Activated naive CD4-positive, alpha-beta T cell treated with anti-CD3 and anti-CD28 coated beads, Interleukin-2, amount 50 U/mL, for 24 hours (primary cell): ENCODE results near the gene ACY1.

Experiments used
- H3K27ac Mint-ChIP-seq: one replicate; pipeline ENCODE4 v1.8.0; 2021; ENCODE audit warnings: mild to moderate bottlenecking, mixed read lengths
- H3K27me3 Mint-ChIP-seq: one replicate; pipeline ENCODE4 v1.8.0; 2021; ENCODE audit warnings: mixed read lengths
- H3K36me3 Mint-ChIP-seq: one replicate; pipeline ENCODE4 v1.8.0; 2021; ENCODE audit warnings: mixed read lengths
- H3K4me1 Mint-ChIP-seq: one replicate; pipeline ENCODE4 v1.8.0; 2021; ENCODE audit warnings: mixed read lengths
- H3K4me3 Mint-ChIP-seq: one replicate; pipeline ENCODE4 v1.8.0; 2021; ENCODE audit warnings: mild to moderate bottlenecking, mixed read lengths
- H3K9me3 Mint-ChIP-seq: one replicate; pipeline ENCODE4 v1.8.0; 2021; ENCODE audit warnings: mixed read lengths

Gene ACY1

DNA sequence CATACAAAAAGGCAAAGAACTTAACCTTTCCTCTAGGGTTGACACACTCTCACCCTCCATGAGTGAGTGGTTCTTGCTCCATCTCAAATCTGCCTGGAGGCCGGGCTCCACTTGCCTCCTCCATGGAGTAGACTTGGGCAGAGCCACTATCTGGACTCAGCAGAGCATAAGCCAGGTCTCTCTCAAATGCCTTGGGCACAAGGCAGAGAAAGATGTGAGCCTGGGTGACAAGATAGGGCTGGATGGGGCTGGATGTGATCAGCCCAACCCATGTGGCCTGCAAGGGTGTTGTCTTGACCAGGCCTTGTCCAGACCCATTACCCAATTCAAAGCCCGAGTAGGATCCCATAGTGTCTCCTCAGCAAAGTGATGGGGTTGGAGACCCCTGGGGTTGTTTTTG is 16.5 kb downstream of the ACY1 start:
- H3K27ac Mint-ChIP-seq = no peak overlapping the region
- peaks cover 13% of the 10 kb centered on the region for H3K4me1 Mint-ChIP-seq
- H3K27me3 Mint-ChIP-seq = no peaks in the 10 kb centered on the region
- H3K36me3 Mint-ChIP-seq = peaks cover 9% of the 10 kb centered on the region
- H3K4me3 Mint-ChIP-seq = no peak overlapping the region
- H3K9me3 Mint-ChIP-seq = no peaks in the 10 kb centered on the region

DNA sequence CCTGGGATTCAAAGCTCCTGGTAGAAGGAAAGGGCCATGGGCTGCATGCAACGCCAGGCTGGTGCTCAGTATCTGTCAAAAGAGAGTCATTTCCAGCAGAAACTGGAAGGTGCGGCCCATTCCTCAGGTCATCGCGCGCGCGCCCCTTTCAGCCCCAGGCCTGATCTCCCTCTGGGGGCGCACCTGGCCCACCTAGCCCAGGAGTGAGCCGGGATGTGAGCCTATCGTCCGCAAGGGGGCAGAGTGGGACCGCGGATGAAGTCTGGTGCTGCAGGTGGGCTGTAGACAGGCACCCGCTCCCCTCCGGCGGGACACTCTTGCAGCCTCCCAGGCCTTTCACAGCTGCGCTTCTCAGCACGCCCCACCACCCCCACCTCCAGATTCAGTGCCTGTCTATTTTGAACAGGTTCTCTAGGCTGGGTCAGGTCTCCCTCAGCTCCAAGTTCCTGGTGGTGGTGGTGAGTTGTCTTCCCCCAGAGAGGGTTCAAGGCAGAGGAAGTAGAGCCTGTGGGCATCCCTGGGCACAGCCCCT is 18.2 kb downstream of the ACY1 start:
- no peaks in the 10 kb centered on the region for H3K36me3 Mint-ChIP-seq
- no peaks in the 10 kb centered on the region for H3K9me3 Mint-ChIP-seq
- H3K4me3 Mint-ChIP-seq = no peak overlapping the region
- H3K4me1 Mint-ChIP-seq = peaks cover 21% of the 10 kb centered on the region
- H3K27me3 Mint-ChIP-seq = no peaks in the 10 kb centered on the region
- H3K27ac Mint-ChIP-seq = no peak overlapping the region

DNA sequence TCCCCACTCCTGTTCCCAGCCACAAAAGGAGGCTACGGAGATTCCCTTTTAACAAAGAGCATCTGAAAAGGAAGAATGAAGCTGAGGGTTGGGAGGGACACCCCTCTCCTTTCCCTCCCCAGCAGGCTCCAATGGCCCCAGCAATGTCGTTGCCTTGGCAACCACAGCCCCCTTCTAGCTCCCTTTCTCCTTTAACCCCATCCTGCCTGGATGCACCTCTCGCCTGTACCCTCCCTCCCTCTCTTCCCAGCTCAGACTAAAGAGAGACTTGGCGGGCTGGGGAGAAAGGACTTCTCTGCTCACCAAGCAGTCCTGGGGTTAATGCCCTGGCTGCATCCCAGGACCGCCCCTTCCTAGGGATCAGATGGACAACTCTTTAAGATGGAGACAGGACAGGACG is 19.4 kb downstream of the ACY1 start:
- no peaks in the 10 kb centered on the region for H3K36me3 Mint-ChIP-seq
- H3K27me3 Mint-ChIP-seq = no peaks in the 10 kb centered on the region
- no peaks in the 10 kb centered on the region for H3K9me3 Mint-ChIP-seq
- no peak overlapping the region for H3K27ac Mint-ChIP-seq
- no peak overlapping the region for H3K4me3 Mint-ChIP-seq
- peaks cover 21% of the 10 kb centered on the region for H3K4me1 Mint-ChIP-seq

DNA sequence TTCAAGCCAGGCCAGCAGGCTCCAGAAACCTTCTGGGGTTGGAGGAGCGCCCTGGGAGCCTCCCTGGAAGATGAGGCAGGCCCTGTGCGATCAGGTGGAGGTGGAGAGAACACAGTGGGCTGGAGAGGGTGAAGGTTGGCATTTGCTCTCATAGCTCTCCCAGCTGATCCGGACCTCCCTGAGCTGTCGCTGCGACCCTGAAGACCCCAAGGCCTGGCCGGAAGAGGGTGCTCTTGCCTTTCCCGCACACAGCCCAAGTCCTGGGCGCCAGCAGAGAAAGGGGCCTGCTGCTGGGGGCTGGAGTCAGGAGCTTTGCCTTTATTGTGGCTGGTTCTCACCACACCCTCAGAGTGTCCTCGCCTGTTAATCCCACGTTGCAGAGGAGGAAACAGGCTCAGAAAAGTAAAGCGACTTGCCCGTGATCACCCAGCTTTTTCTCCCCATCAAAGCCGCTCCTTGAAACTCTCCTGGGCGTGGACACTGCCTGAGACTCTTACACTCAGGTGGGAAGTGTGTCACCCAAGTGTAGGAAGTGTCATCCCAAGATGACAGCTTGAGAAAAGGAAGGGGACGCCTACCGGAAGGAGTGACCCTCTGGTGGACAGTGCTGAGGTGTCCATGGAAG is 20.9 kb downstream of the ACY1 start:
- Mint-ChIP-seq H3K9me3 (no peaks in the 10 kb centered on the region), H3K4me1 (peaks cover 21% of the 10 kb centered on the region), H3K27ac (no peak overlapping the region), H3K4me3 (no peak overlapping the region), H3K36me3 (no peaks in the 10 kb centered on the region), H3K27me3 (no peaks in the 10 kb centered on the region)

DNA sequence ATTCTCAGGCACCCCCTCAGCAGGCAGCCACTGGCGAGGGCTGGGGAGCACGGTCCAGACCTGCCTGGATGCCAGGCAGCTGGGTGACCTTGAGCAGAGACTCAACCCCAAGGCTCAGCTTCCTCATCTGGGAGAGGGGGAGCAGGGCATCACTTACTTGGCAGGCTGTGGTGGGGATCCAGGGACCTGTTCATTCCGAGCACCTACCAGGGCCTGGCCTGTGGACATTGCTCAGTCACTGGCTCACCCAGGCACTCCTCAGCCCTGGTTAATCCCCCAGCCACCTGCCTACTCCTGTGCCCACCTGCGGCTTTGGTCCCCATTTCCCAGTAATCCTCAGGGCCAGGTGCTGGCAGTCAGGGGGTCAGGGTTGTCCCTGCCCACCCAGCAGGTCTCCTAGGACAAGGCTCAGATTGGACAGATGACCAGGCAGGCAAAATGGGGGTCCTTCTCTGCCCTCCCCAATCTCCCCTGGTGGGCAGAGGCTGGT is 21.6 kb downstream of the ACY1 start:
- Mint-ChIP-seq H3K9me3 (no peaks in the 10 kb centered on the region), H3K4me1 (peaks cover 21% of the 10 kb centered on the region), H3K27ac (no peak overlapping the region), H3K4me3 (no peak overlapping the region), H3K36me3 (no peaks in the 10 kb centered on the region), H3K27me3 (no peaks in the 10 kb centered on the region)

DNA sequence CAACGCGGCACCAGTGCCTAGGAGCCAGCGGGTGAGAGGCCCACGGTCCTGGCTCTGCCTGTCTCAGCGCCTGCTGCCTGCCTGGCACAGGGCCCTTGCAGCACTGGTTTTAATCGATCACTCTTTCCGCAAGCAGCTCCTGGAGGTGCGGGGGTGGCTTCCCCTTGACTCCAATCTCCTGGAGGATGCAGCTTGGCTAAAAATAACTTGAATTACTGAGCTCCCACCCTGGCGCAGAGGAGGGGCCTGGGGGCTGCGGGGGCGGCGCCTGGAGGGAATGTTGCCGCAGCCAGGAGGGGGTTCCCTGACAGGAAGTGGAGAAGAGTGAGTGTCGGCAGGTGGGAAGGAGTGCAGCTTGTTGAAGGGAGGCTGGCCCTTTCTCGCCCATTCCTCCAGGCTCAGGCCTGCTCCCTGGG is 22.2 kb downstream of the ACY1 start:
- Mint-ChIP-seq H3K36me3 (no peaks in the 10 kb centered on the region), H3K27ac (no peak overlapping the region), H3K27me3 (no peaks in the 10 kb centered on the region), H3K4me1 (peaks cover 21% of the 10 kb centered on the region), H3K9me3 (no peaks in the 10 kb centered on the region), H3K4me3 (no peak overlapping the region)

DNA sequence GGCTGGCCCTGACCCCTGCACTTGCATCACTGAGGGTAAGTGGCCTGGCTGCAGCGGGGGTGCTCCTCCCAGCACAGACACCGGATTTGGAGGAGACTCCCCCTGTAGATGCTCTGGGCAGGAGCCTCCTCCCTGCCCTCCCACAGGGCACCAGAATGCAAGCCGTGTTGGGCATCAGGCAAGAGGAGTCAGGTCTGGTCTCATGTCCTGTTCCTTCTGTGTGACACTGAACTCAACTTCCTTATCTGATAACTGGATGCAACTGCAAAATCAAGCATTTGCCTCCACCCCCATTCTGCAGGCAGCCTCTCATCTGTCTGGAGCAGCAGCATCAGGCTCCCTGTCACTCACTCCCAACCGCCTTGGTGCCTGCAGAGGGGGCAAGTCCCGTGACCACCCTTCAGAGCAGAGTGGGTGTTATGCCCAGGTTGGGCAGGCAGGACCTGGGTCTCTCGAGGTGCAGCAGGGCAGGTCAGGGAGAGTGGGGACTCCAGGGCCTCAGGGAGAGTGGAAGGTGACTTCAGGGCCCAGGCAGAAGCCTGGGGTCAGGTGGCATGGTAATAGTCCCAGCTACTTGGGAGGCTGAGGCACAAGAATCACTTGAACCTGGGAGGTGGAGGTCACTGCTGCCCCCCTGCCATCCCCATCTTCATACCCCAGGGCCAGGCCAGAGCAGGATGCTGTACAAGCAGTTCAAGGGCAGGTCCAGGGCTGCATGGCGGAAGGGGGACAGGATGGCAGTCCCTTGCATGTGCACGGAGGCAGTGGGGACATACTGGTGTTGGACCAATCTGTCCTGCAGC is 22.9 kb downstream of the ACY1 start:
- Mint-ChIP-seq H3K27me3 (no peaks in the 10 kb centered on the region), H3K9me3 (no peaks in the 10 kb centered on the region), H3K27ac (no peak overlapping the region), H3K4me3 (no peak overlapping the region), H3K36me3 (no peaks in the 10 kb centered on the region), H3K4me1 (peaks cover 21% of the 10 kb centered on the region)

DNA sequence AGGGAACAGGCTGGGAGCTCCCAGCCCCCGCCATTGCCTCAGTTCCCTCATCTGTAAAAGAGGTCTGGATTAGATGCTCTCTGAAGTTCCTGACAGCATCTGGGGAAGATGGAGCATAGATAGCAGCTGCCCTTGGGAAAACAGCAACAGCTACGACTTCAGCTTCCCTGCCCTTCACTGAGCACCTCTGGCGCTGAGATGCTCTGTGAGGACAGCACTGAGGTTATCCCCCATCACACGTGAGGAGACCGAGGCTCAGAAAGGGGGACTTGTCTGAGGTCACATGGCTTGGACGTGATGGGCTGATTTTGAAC is 23.4 kb downstream of the ACY1 start:
- H3K9me3 Mint-ChIP-seq = no peaks in the 10 kb centered on the region
- H3K4me3 Mint-ChIP-seq = no peak overlapping the region
- H3K36me3 Mint-ChIP-seq = no peaks in the 10 kb centered on the region
- H3K4me1 Mint-ChIP-seq = peaks cover 16% of the 10 kb centered on the region
- H3K27me3 Mint-ChIP-seq = no peaks in the 10 kb centered on the region
- H3K27ac Mint-ChIP-seq = no peak overlapping the region

DNA sequence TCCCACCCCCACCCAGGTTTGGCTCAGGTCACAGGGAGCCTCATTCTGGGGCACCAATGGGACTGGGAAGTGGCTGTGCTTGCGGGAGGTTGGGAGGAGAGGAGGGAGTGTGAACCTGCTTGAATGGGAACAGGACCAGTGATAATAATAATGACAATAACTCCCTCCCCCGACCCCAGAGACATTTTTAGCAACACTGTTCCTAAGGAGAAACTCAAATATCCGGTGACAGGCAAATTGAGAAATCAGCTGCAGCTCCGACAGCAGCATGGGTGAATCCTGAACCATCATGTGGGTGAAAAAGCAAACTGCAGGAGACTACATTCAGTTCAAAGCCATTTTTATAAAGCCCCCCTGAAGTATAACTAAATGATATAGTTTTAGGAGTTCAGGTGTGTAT is 24.0 kb downstream of the ACY1 start:
- Mint-ChIP-seq H3K36me3 (no peaks in the 10 kb centered on the region), H3K27me3 (no peaks in the 10 kb centered on the region), H3K27ac (no peak overlapping the region), H3K9me3 (no peaks in the 10 kb centered on the region), H3K4me3 (no peak overlapping the region), H3K4me1 (peaks cover 14% of the 10 kb centered on the region)

DNA sequence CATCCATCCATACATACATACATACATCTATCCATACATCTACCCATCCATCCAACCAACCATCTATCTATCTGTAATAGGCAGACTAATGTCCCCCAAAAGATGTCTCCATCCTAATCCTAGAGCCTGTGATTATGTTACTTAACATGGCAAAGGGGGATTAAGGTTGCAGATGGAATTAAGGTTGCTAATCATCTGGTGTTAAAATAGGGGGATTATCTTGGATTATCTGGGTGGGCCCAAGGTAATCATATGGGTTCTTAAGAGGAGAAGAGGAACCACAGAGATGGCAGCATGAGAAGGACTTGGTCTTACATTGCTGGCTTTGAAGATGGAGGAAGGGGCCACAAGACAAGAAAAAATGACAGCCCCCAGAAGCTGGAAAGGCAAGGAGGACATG is 27.1 kb downstream of the ACY1 start:
- no peak overlapping the region for H3K4me3 Mint-ChIP-seq
- no peaks in the 10 kb centered on the region for H3K9me3 Mint-ChIP-seq
- H3K36me3 Mint-ChIP-seq = no peaks in the 10 kb centered on the region
- H3K27ac Mint-ChIP-seq = no peak overlapping the region
- H3K27me3 Mint-ChIP-seq = no peaks in the 10 kb centered on the region
- peaks cover 9% of the 10 kb centered on the region for H3K4me1 Mint-ChIP-seq

DNA sequence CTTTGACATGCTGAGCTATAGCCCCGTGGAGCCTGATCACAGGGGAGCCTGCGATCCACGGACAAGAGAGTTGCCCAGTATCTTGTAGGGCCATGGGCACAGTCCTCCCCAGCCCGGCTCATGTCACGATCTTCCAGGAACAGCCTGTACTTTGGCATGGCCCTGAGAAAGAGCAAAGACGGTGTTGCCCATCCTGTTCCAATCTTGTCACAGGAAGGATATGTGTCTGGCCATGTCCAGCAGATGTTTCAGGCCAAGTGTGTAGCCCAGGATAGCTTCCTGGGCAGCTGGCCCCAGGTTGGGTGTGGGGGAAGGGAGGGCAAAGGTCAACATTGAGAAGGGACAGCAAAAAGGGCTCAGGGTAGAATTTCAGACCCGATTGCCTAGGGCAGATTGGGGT is 29.4 kb downstream of the ACY1 start:
- Mint-ChIP-seq H3K27ac (no peak overlapping the region), H3K4me3 (no peak overlapping the region), H3K36me3 (no peaks in the 10 kb centered on the region), H3K27me3 (no peaks in the 10 kb centered on the region), H3K9me3 (no peaks in the 10 kb centered on the region), H3K4me1 (no peaks in the 10 kb centered on the region)

DNA sequence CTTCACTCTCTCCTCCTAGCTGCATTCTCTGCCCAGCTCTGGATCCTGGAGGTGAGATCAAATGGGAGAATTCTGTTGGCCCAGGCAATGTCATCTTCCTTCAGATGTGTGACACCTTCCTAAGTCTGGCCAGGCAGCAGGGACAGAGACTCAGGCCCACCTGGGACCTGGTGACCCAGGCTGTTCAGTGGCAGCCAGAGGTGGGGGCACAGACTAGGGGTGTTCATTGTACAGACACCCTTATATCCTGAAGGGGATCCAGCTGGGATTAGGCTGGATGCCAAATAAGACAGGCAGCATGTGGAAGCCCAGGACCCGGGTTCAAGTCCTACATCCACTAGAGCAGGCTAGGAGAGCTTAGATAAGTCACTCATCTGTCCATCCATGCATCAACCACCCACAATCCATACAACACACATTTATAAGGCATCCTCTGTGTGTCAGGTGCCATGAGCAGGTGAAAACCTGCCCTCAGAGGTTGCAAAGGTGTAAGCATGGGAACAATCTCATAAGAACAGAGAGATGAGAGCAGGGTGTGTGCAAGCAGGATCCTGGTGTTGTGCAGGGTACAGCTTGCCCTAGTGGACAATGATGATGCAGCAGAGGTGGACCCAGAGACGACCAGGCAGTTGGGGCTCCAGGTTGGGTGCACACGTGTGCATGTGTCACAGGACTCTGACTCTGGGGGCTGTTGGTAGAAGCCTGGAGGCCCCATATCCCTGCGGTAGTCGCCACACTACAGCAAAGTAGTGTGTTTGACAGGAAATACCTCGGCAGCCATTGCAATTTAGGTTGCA is 30.7 kb downstream of the ACY1 start:
- Mint-ChIP-seq H3K4me3 (no peak overlapping the region), H3K27ac (no peak overlapping the region), H3K36me3 (no peaks in the 10 kb centered on the region), H3K4me1 (no peaks in the 10 kb centered on the region), H3K9me3 (no peaks in the 10 kb centered on the region), H3K27me3 (no peaks in the 10 kb centered on the region)

DNA sequence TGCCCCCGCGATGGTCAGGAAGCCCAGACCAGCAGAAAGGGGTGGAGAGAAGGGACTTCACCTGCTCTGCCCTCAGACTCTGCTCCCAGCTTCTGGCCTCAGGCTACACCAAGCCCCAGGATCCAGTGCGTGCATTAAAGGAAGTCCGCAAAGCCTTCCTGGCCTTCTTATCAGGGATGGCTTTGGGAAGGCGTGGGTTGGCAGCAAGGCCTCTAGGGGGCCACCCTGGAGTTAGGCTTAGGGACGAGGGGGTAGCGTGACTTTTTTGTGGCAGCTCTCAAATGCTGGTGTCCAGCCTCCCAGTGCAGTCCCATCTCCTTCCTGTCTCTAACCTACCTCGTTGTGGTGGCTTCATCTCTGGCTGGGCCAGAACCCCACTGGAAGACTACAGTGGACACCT is 31.3 kb downstream of the ACY1 start:
- Mint-ChIP-seq H3K4me3 (no peak overlapping the region), H3K4me1 (no peaks in the 10 kb centered on the region), H3K36me3 (no peaks in the 10 kb centered on the region), H3K27ac (no peak overlapping the region), H3K9me3 (no peaks in the 10 kb centered on the region), H3K27me3 (no peaks in the 10 kb centered on the region)

DNA sequence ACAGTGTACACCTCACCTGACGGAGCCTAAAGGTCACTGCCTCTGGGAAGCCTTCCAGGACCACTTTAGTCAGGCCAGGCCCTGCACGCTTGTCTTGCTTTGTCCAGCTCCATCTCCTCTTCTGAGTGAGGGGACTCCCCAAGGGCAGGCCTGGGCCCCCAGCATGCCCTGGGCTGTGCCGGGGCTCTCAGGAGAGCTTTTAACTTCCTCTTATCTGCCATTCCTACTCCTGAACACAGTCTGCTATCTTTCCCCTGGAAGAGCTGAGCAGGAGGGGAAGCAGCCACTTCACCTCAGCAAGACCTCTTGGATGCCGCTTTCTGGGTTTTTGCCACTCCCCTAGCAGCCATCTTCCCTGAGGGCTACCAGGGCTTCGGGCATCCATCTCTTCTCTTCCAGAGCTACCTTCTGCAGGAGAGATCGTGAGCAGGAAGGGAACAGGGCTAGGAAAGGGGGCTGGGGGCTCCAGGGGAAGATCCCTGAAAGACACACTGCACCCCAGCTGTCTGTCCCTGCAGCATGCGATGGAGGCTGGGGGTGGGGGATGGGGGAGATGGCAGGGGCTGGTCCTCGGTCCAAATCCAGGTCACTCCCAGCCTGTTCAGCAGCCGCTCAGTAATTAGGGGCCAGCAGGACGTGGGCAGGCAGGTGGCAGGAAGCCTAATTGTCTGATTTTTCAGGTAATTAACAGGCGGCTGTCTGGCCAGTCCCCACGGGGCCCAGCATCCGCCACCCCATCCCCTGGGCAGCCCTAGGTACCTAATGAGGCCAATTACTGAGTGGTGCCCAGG is 32.3 kb downstream of the ACY1 start:
- Mint-ChIP-seq H3K36me3 (no peaks in the 10 kb centered on the region), H3K4me3 (no peak overlapping the region), H3K27ac (no peak overlapping the region), H3K27me3 (no peaks in the 10 kb centered on the region), H3K9me3 (no peaks in the 10 kb centered on the region), H3K4me1 (no peaks in the 10 kb centered on the region)

DNA sequence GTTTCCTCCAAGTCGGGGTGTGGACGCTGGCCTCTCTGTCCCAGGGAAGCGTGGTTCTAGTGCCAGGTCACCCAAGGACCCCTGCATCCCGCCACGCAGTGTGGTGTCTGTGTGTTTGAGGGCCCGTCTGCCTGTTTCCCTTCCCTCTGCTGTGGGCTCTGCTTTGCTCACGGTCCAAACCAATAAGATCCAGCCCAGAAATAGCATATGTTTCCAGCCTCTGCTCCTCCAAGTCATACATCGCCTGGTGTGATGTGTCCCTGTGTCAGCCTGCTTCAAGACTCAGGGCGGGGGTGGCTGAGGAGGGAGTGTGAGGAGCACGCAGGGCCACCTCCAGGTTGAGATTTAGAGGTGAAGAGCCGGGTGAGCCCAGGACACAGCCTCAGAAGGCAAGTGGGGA is 34.3 kb downstream of the ACY1 start:
- Mint-ChIP-seq H3K4me1 (no peaks in the 10 kb centered on the region), H3K9me3 (no peaks in the 10 kb centered on the region), H3K4me3 (no peak overlapping the region), H3K27ac (no peak overlapping the region), H3K36me3 (no peaks in the 10 kb centered on the region), H3K27me3 (no peaks in the 10 kb centered on the region)
